GM23248 (cell line): Measurements from ENCODE around the gene WDR55. TPM values are rescaled to one million over a fixed set of nuclear protein-coding genes. Genes with fewer than 3 reads are reported as not detected.

Source experiments
- DNase-seq: peaks from one replicate; pipeline ENCODE4 v3.0.0-alpha.2; 2015
- H2AFZ ChIP-seq: fragments of 200-600 bp; sonication (generic); 2 replicates; pipeline ENCODE4 v1.6.1; 2016; ENCODE audit warnings: antibody characterized with exemption
- H3F3A ChIP-seq: fragments of 200-600 bp; sonication (generic); 2 replicates; pipeline ENCODE4 v1.6.1; 2016; ENCODE audit warnings: mild to moderate bottlenecking, antibody characterized with exemption, mixed run types; ENCODE audit not compliant: insufficient read depth
- H3K27ac ChIP-seq: fragments of 200-600 bp; sonication (generic); 2 replicates; pipeline ENCODE4 v1.5.1; 2016; ENCODE audit warnings: mild to moderate bottlenecking
- H3K27me3 ChIP-seq: fragments of 200-600 bp; sonication (generic); replicated peaks from 2 replicates; pipeline ENCODE4 v1.6.1; 2016; ENCODE audit warnings: mild to moderate bottlenecking; ENCODE audit not compliant: insufficient read depth
- H3K36me3 ChIP-seq: fragments of 200-600 bp; sonication (generic); 2 replicates; pipeline ENCODE4 v1.6.1; 2016; ENCODE audit warnings: low read depth, mild to moderate bottlenecking
- H3K4me1 ChIP-seq: fragments of 200-600 bp; sonication (generic); 2 replicates; pipeline ENCODE4 v1.6.1; 2016; ENCODE audit warnings: mild to moderate bottlenecking; ENCODE audit not compliant: insufficient read depth
- H3K4me2 ChIP-seq: fragments of 200-600 bp; sonication (generic); one replicate; pipeline ENCODE4 v1.6.1; 2016; ENCODE audit warnings: mild to moderate bottlenecking; ENCODE audit not compliant: unreplicated experiment
- H3K4me3 ChIP-seq: fragments of 200-600 bp; sonication (generic); 2 replicates; pipeline ENCODE4 v1.5.1; 2016; ENCODE audit warnings: mild to moderate bottlenecking
- H3K79me2 ChIP-seq: fragments of 200-600 bp; sonication (generic); 2 replicates; pipeline ENCODE4 v1.6.1; 2016; ENCODE audit warnings: mild to moderate bottlenecking; ENCODE audit not compliant: insufficient read depth
- H3K9ac ChIP-seq: fragments of 200-600 bp; sonication (generic); 2 replicates; pipeline ENCODE4 v1.6.1; 2016; ENCODE audit warnings: mild to moderate bottlenecking
- H3K9me2 ChIP-seq: fragments of 200-600 bp; sonication (generic); 2 replicates; pipeline ENCODE4 v1.6.1; 2016; ENCODE audit warnings: mixed run types, mild to moderate bottlenecking, moderate library complexity; ENCODE audit not compliant: insufficient read depth
- H3K9me3 ChIP-seq: fragments of 200-600 bp; sonication (generic); one replicate; pipeline ENCODE4 v1.6.1; 2017; ENCODE audit warnings: low read depth
- H4K20me1 ChIP-seq: fragments of 200-600 bp; sonication (generic); 2 replicates; pipeline ENCODE4 v1.6.0; 2016; ENCODE audit not compliant: insufficient read depth
- EZH2 ChIP-seq: fragments of 200-600 bp; sonication (generic); IDR thresholded peaks from 2 replicates; pipeline ENCODE4 v1.6.1; 2018; ENCODE audit warnings: antibody characterized with exemption, mild to moderate bottlenecking; ENCODE audit not compliant: insufficient read depth, poor library complexity, severe bottlenecking
- EZH2phosphoT487 ChIP-seq: fragments of 200-600 bp; sonication (generic); IDR thresholded peaks from 2 replicates; pipeline ENCODE4 v1.6.1; 2018; ENCODE audit warnings: antibody characterized with exemption, moderate library complexity, mild to moderate bottlenecking, low read depth; ENCODE audit not compliant: insufficient read depth
- WGBS, 2 experiments: methylation state at CpG; one replicate each; pipeline ENCODE4 v1.1.6; 2015 to 2017; ENCODE audit warnings: low lambda C conversion rate in 2 of 2, low coverage in 1 of 2; ENCODE audit errors: missing lambda C conversion rate in 2 of 2; 5-methylcytosine and 5-hydroxymethylcytosine counted together
- in situ Hi-C: fragments of 300-500 bp; cut with MboI; formaldehyde crosslinking; loops from 2 replicates; pipeline ENCODE4 v1.15.0; 2020
- polyA plus RNA-seq: library from polyadenylated mRNA; unstranded; fragments of >200 nt; fragmentation: Nextera tagmentation; extraction: Ambion mirVana; gene quantifications from 2 replicates; pipeline ENCODE4 v1.2.1, GENCODE V29; 2016
- total RNA-seq: library from RNA; depleted of rRNA; stranded (reverse); fragments of >200 nt; shearing (Covaris generic); gene quantifications from 2 replicates; pipeline ENCODE4 v1.2.3, GENCODE V29; 2014

The WDR55 gene
- total and polyA plus RNA-seq, 2 experiments from 2014 or later, result 17.7 to 19.6 TPM

DNA sequence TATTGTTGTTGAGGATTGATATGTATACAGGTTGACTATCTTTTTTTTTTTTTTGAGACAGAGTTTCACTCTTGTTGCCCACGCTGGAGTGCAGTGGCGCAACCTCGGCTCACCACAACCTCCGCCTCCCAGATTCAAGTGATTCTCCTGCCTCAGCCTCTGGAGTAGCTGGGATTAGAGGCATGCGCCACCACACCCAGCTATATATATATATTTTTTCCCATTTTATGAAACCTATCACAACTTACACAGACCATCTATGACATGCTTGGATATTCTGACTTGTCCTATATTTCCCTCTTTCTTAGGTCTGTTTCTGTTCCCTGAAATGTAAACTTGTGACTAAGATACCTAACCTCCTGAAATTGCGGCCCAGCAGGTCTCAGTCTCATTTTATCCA lies 36.7 kb upstream of the WDR55 start:
- no peak overlapping the region for H3K4me3 ChIP-seq
- no peaks in the 10 kb centered on the region for H3K9me3 ChIP-seq
- no peaks in the 10 kb centered on the region for H3K79me2 ChIP-seq
- H3K4me2 ChIP-seq, result no peak overlapping the region
- H3K27ac ChIP-seq, result no peak overlapping the region
- WGBS, 2 experiments, result 86 to 92% methylated on average over 6 of the region's 6 CpGs
- H3K4me1 ChIP-seq, result peaks cover 6% of the 10 kb centered on the region; the same call in 1 of the 2 replicates
- DNase-seq, result no peak
- no peaks in the 10 kb centered on the region for H4K20me1 ChIP-seq
- no peak overlapping the region for H3K9ac ChIP-seq
- in situ Hi-C loops, result no loop called here
- no peaks in the 10 kb centered on the region for H3K27me3 ChIP-seq
- H3K36me3 ChIP-seq, result no peaks in the 10 kb centered on the region
- no peak overlapping the region for H2AFZ ChIP-seq
- H3F3A ChIP-seq, result peaks cover 9% of the 10 kb centered on the region; the same call in 1 of the 2 replicates
- no peaks in the 10 kb centered on the region for H3K9me2 ChIP-seq
- TF ChIP-seq EZH2phosphoT487 (no peak), EZH2 (no peak)

GRCh38 chr5:140628711-140629110 lies 36.0 kb upstream of the WDR55 start:
- H3K27ac ChIP-seq, result no peak overlapping the region
- no peak overlapping the region for H2AFZ ChIP-seq
- H3K79me2 ChIP-seq, result no peaks in the 10 kb centered on the region
- H3K36me3 ChIP-seq, result no peaks in the 10 kb centered on the region
- H3K4me1 ChIP-seq, result peaks cover 12% of the 10 kb centered on the region
- H3K4me3 ChIP-seq, result no peak overlapping the region
- in situ Hi-C loops, result no loop called here
- H3K9me3 ChIP-seq, result no peaks in the 10 kb centered on the region
- TF ChIP-seq EZH2 (no peak), EZH2phosphoT487 (no peak)
- DNase-seq, result peak; percentile 17
- H3K9me2 ChIP-seq, result no peaks in the 10 kb centered on the region
- peaks cover 15% of the 10 kb centered on the region; the same call in 1 of the 2 replicates for H3F3A ChIP-seq
- no peaks in the 10 kb centered on the region for H4K20me1 ChIP-seq
- no peaks in the 10 kb centered on the region for H3K27me3 ChIP-seq
- no peak overlapping the region for H3K9ac ChIP-seq
- H3K4me2 ChIP-seq, result no peak overlapping the region
- WGBS, 2 experiments, result 42 to 43% methylated on average over 1 of the region's 1 CpG

DNA sequence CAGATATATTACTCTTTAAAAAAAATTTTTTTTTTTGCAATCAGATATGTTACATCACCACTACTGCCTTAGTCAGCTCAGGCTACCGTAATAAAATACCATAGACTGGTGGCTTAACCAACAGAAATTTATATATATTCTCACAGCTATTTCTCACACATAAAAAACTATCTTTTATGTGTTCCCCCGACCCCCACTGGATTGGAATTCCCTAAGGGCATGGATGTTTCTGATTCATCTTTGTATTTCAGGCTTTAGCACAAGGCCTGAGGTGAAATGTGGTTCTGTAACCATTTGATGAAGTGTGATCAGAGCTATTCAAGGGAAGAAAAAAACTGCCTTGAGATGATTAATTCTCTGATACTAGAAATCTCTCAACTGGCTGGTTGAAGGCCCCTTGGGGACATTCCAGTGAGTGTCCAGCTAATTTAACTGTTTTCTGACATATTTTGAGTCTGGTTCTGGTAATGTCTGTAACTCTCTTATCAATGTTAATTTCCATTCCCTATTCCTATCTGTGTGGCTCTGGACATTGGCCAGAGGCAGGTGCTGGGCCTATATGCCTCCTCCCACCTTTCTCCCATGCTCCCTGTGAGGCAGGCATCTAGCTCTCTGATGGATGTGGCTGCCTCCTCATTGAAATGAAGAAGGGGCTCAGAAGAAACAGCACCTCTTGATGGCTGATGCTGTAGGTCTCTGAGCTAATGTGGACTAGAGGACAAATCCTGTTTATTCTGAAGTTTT lies 34.2 kb upstream of the WDR55 start:
- TF ChIP-seq EZH2 (no peak), EZH2phosphoT487 (no peak)
- in situ Hi-C loops, result no loop called here
- Histone ChIP-seq H4K20me1 (no peaks in the 10 kb centered on the region), H3K27ac (no peak overlapping the region), H3K36me3 (no peaks in the 10 kb centered on the region), H3K79me2 (no peaks in the 10 kb centered on the region), H2AFZ (no peak overlapping the region), H3K9me2 (no peaks in the 10 kb centered on the region), H3K4me3 (no peak overlapping the region), H3K4me2 (no peak overlapping the region), H3K27me3 (no peaks in the 10 kb centered on the region), H3K9me3 (no peaks in the 10 kb centered on the region), H3F3A (peaks cover 18% of the 10 kb centered on the region; the same call in 1 of the 2 replicates), H3K9ac (no peak overlapping the region), H3K4me1 (peaks cover 12% of the 10 kb centered on the region)
- WGBS, 2 experiments, result 36 to 46% methylated on average over 2 of the region's 2 CpGs
- DNase-seq, result peak; percentile 58

DNA sequence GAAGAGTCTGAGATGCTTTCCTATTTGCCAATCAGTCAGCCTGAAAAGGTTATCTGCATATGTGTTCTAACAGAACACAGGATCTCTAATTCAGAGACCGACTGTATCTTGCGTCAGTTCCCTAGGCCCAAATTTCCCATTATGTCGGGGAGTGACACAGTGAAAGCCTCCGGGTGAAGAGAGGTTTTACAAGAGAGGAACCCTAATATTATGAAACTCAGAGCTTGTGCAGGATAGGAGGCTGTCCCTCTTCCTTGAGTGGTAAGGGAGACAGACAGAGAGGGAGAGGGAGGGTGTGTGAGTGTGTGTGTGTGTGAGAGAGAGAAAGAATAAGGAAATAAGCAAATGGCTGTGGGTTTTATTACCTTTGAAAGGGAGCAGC lies 33.7 kb upstream of the WDR55 start:
- TF ChIP-seq EZH2phosphoT487 (no peak), EZH2 (no peak)
- Histone ChIP-seq H4K20me1 (no peaks in the 10 kb centered on the region), H3K36me3 (no peaks in the 10 kb centered on the region), H3K9ac (no peak overlapping the region), H3K27me3 (no peaks in the 10 kb centered on the region), H3K4me3 (no peak overlapping the region), H3F3A (peaks cover 18% of the 10 kb centered on the region; the same call in 1 of the 2 replicates), H3K4me2 (no peak overlapping the region), H3K79me2 (no peaks in the 10 kb centered on the region), H3K4me1 (peaks cover 12% of the 10 kb centered on the region), H2AFZ (no peak overlapping the region), H3K27ac (no peak overlapping the region), H3K9me3 (no peaks in the 10 kb centered on the region), H3K9me2 (no peaks in the 10 kb centered on the region)
- 83 to 89% methylated on average over 4 of the region's 4 CpGs for whole genome bisulfite sequencing, 2 experiments
- in situ Hi-C loops, result no loop called here
- no peak for DNase-seq
